ENCODE results near the gene TSPAN9. TPM values are rescaled to one million over a fixed set of nuclear protein-coding genes. Genes with fewer than 3 reads are reported as not detected.

Gene TSPAN9
- total RNA-seq, 1 donor from 2014 or later = 81.2 TPM

DNA sequence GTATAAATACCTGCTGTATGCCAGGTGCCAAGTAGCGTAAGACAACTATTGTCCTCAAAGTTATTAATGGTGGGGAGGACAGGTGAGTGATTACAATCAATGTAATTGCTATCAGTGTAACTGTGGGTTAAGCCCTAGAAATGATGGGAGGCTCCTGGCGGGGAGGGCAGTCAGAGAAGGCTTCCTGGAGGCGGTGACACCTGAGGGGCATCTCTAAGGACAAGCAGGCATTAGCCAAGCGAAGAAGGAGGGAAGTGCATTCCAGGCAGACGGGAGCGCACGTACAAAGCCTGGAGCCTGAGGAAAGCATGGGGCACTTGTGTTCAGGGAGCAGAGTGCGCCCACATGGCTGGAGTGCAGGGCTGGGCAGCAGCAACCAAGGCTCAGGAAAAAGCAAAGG is 230.9 kb downstream of the TSPAN9 start:
- Histone ChIP-seq H3K27me3 (peaks cover 45% of the 10 kb centered on the region), H3K27ac (no peak overlapping the region), H3K4me3 (no peak overlapping the region), H3K36me3 (no peaks in the 10 kb centered on the region), H3K4me1 (no peaks in the 10 kb centered on the region), H3K9me3 (no peaks in the 10 kb centered on the region)
- ATAC-seq (no peak), DNase-seq (no peak)
- intact Hi-C loops (cut with DNase I) = loop anchor here (10.0 kb wide), 1 partner anchor 487 kb away; no protein-coding TSS in a partner anchor
- TF ChIP-seq, protein P1, sequence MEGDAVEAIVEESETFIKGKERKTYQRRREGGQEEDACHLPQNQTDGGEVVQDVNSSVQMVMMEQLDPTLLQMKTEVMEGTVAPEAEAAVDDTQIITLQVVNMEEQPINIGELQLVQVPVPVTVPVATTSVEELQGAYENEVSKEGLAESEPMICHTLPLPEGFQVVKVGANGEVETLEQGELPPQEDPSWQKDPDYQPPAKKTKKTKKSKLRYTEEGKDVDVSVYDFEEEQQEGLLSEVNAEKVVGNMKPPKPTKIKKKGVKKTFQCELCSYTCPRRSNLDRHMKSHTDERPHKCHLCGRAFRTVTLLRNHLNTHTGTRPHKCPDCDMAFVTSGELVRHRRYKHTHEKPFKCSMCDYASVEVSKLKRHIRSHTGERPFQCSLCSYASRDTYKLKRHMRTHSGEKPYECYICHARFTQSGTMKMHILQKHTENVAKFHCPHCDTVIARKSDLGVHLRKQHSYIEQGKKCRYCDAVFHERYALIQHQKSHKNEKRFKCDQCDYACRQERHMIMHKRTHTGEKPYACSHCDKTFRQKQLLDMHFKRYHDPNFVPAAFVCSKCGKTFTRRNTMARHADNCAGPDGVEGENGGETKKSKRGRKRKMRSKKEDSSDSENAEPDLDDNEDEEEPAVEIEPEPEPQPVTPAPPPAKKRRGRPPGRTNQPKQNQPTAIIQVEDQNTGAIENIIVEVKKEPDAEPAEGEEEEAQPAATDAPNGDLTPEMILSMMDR (IDR thresholded peaks at IDR 0.05) = no peak

DNA sequence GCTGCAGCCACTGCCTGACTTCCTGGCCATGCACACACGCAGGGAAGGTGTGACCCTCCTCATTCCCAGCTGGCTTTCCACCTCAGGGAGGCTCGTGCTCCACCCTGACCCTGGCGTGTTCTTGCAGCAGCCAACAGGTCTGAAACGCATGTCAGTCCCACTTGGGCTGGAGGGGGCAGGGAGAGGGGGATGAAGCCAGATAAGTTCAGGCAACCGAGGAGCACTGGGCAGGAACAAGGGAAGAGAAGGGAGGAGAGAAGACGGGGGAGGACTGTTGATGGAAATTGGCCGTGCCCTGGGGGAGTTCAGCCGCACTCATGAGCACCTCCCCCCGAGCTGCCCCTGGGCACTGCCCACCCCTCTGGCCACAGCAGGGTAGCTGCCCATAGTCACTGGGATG is 231.4 kb downstream of the TSPAN9 start:
- Histone ChIP-seq H3K4me1 (no peaks in the 10 kb centered on the region), H3K36me3 (no peaks in the 10 kb centered on the region), H3K4me3 (no peak overlapping the region), H3K27me3 (peaks cover 40% of the 10 kb centered on the region), H3K9me3 (no peaks in the 10 kb centered on the region), H3K27ac (no peak overlapping the region)
- TF ChIP-seq, protein P1 (IDR thresholded peaks at IDR 0.05) = no peak
- ATAC-seq (no peak), DNase-seq (no peak)
- intact Hi-C loops (cut with DNase I) = loop anchor here (10.0 kb wide), 1 partner anchor 486 kb away; no protein-coding TSS in a partner anchor

DNA sequence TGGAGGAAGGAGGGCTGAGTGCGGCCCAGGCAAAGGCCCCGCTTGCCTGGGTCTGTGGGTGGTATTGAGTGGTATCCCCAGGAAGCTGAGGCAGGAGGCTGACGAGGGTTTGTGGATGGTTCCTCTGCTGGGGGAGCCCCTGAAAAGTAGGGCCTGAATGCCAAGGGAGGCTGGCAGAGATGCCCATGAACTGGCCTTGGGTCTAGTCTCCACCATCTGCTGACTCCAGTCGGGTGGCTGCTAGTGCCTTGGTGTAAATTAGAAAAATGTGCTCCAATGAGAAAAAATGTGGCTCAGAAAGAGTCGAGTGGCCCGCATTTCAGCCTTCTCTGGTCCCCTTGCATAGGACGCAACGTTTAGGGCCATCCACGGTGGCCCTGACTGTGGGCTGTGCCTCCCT is 232.6 kb downstream of the TSPAN9 start:
- Histone ChIP-seq H3K27me3 (peaks cover 39% of the 10 kb centered on the region), H3K27ac (no peak overlapping the region), H3K9me3 (no peaks in the 10 kb centered on the region), H3K4me3 (no peak overlapping the region), H3K36me3 (no peaks in the 10 kb centered on the region), H3K4me1 (no peaks in the 10 kb centered on the region)
- no peak for DNase-seq
- intact Hi-C loops (cut with DNase I) = loop anchor here (10.0 kb wide), 1 partner anchor 485 kb away; no protein-coding TSS in a partner anchor
- TF ChIP-seq, protein P1 (IDR thresholded peaks at IDR 0.05) = no peak
- ATAC-seq = no peak

DNA sequence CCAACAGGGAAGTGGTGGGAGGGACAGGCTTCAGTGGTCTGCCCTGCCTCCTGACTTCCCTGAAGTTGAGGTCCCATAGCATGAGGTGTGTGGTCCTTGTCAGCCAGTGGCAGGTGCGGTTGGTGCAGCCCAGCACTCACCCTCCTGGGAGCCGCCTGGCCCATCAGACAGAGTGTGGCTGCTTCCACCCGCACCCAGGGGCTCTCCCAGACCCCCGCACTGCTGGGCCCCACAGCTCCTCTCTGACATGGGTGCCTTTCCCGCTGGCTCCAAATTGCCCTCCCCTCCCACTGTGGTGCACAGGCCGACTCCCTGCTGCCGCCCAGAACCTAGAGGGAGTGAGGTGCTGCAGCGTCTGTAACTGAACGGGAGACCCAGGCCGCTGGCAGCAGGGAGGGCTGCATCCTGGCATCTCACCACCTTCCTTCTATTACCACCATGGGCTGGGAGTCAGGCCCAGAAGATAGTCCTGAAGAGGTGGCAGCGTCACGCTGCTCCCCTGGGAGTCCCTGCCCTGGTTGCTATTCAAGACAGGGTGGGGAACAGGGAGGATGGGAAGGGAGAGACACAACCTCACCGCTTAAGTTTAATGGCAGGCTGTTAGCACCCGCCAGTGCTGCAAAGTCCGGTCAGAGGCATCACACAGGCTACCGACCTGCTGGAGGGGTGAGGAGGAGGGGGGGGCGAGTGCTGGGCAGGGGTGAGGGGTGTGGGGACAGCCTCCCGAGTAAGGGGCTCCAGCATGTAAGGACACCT is 233.3 kb downstream of the TSPAN9 start:
- DNase-seq (no peak), ATAC-seq (no peak)
- H3K27me3 ChIP-seq = peaks cover 39% of the 10 kb centered on the region
- H3K36me3 ChIP-seq = no peaks in the 10 kb centered on the region
- H3K4me3 ChIP-seq = no peak overlapping the region
- H3K4me1 ChIP-seq = no peaks in the 10 kb centered on the region
- TF ChIP-seq, protein P1 (IDR thresholded peaks at IDR 0.05) = no peak
- intact Hi-C loops (cut with DNase I) = no loop called here
- no peak overlapping the region for H3K27ac ChIP-seq
- H3K9me3 ChIP-seq = no peaks in the 10 kb centered on the region

DNA sequence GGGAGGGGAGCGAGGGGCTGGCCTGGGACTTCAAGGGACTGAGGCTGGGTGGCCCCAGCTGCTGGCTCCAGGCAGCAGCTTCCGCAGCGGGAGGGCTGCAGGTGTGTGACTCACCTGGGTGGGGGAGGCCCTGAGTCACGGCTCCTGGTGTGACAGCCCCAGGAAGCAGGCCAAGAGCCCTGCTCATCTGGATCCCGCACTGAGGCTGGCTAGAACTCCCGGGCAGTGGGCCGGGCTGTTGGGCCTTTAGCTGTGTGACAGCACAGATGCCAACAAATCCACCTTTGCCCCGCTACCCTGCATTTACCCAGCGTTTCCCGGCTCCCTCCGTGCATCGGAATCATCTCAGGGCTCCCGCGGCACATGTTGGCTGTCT is 233.8 kb downstream of the TSPAN9 start:
- TF ChIP-seq, protein P1 (IDR thresholded peaks at IDR 0.05) = no peak
- H3K27me3 ChIP-seq = peaks cover 39% of the 10 kb centered on the region
- intact Hi-C loops (cut with DNase I) = no loop called here
- no peaks in the 10 kb centered on the region for H3K9me3 ChIP-seq
- no peak overlapping the region for H3K4me3 ChIP-seq
- H3K27ac ChIP-seq = no peak overlapping the region
- ATAC-seq (no peak), DNase-seq (no peak)
- no peaks in the 10 kb centered on the region for H3K4me1 ChIP-seq
- H3K36me3 ChIP-seq = no peaks in the 10 kb centered on the region

All from upper lobe of right lung (tissue), 1 donor.